Fibroblast of skin of abdomen (primary cell): ENCODE measurements around the gene UTP14C.
"Not testable (repeated sequence)": the region's sequence is repeated elsewhere in the genome, so short reads cannot be mapped to it uniquely, and the experiment has no call there.

Source experiments
- DNase-seq: peaks from one replicate; pipeline ENCODE4 v3.0.0-alpha.2; 2013

The UTP14C gene

DNA sequence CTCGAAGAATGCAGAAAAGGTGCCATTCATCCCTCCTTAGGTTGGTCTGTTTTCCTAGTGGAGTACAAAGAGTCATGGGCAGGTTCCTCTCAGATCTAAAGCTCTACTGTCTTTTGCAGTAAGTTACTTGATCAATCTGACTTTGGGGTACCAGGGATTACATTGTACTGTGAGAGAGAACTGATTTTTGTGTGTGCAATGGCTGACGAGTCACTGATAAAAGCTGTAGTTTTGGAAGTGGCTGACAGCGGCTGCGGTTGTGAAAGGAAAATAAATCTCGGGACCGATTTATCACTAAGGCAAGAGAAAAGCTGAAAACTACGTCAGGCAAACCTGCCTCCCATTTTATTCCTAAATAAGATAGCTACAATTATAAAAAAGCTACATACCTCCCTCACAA, 26.9 kb downstream of the UTP14C start:
- DNase-seq = no peak

DNA sequence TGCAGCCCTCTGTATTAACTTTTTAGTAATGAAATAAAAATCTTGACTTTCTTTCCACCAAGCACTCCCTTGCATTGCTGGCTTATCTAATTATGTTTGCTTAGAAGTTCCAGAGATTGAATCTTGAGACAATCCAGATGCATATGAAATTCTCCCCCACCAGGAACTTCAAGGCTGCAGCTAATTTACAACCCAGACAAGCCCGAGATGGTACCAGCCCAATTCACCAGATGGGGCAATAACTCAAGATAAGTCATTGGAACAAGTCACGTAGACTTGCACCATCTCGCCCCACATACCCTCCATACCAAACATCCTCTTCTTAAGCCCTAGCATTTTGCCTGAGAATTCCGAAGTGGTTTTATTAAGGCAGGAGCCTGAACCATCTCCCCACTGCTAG, 29.0 kb downstream of the UTP14C start:
- peak; percentile 2 for DNase-seq

DNA sequence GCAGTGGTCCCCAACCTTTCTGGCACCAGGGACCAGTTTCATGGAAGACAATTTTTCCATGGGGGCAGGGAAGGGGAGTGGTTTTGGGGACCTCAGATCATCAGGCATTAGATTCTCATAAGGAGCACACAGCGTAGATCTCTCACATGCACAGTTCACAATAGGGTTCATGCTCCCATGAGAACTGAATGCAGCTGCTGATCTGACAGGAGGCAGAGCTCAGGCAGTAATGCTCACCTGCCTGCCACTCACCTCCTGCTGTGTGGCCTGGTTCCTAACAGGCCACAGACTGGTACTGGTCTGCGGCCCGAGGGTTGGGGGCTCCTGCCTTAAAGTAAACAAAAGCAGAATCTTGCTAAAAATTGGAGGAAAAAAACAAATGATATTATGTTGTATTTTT, 36.6 kb downstream of the UTP14C start:
- not testable (repeated sequence) for DNase-seq

DNA sequence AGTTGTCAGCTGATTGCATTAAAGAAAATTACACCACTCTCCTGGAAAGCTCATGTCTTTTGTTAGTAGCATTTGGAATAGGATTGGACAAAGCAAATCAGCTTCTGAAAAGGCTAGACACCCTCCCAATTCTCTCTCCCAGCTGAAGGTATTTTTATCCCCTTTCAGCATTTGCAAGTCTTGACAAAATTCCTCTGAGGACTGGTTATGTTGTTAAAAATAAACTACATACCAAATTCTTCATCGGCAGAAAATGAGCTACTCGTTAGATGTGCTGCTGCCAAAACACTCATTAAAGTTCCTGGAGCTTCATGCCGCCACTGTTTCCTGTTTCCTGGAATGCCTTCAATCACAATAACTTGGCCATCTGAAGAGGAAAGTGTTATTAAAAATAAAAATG, 37.1 kb downstream of the UTP14C start:
- no peak for DNase-seq

DNA sequence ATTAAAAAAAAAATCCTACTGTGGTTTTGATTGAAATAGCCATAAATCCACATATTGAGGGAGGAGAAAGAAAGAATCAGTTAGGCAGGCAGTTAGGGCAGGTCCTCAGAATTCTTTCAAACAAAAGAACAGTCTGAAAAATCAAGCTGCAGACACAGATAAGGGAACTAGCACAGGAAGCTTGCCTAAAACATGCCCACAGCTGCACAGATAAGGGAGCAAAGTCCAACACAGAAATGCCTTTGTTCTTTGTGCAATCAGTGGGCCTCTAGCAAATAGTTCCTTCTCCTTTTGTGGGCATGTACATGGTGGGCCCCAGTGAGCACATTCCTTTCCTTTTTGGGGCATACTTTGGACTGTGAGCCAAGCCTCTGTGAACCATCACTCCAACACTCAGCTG, 42.7 kb downstream of the UTP14C start:
- DNase-seq = no peak

DNA sequence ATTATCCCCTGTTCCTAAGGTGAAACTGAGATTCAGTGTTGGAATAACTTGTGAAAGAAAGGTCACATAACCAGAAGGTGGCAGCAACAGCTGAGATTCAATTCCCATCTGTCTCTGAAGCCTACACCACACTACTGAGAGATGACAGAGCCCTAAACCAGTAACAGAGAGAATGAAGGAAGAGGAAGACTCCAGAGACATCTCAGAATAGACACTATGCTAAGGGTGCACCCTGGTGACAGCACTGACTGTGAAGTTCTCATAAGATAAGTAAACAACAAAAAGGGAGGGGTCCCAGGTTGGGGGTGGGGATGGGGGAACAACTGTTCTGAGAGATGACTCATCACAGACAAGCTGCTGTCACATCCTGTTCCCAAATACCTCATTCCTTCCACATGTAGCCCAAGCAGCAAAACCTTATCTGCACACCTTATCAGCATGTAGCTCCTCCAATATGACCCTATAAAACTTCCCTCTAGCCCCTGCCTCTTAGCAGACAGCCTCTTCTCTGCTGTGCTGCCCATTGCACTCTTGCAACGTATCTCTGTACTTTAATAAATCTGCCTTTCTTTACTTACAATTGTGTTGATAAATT, 46.5 kb downstream of the UTP14C start:
- peak; percentile 4 for DNase-seq
